Activated naive CD8-positive, alpha-beta T cell treated with anti-CD3 and anti-CD28 coated beads, Interleukin-2, amount 50 U/mL, for 24 hours (primary cell): ENCODE measurements around the gene MEI4.

Experiments used
- ATAC-seq: fragments of 150-1000 bp; cut with Tn5 transposase; one replicate; pipeline ENCODE4 v1.10.0; 2021
- DNase-seq: peaks from one replicate; pipeline ENCODE4 v3.0.0; 2021
- H3K27ac Mint-ChIP-seq: one replicate; pipeline ENCODE4 v1.8.0; 2021; ENCODE audit warnings: mild to moderate bottlenecking, mixed read lengths
- H3K27me3 Mint-ChIP-seq: one replicate; pipeline ENCODE4 v1.8.0; 2021; ENCODE audit warnings: mixed read lengths
- H3K36me3 Mint-ChIP-seq: one replicate; pipeline ENCODE4 v1.8.0; 2021; ENCODE audit warnings: low read depth, mixed read lengths
- H3K4me1 Mint-ChIP-seq: one replicate; pipeline ENCODE4 v1.8.0; 2021; ENCODE audit warnings: mixed read lengths
- H3K4me3 Mint-ChIP-seq: one replicate; pipeline ENCODE4 v1.8.0; 2021; ENCODE audit warnings: mild to moderate bottlenecking, moderate library complexity, mixed read lengths
- H3K9me3 Mint-ChIP-seq: one replicate; pipeline ENCODE4 v1.8.0; 2021; ENCODE audit warnings: mixed read lengths

The MEI4 gene

DNA sequence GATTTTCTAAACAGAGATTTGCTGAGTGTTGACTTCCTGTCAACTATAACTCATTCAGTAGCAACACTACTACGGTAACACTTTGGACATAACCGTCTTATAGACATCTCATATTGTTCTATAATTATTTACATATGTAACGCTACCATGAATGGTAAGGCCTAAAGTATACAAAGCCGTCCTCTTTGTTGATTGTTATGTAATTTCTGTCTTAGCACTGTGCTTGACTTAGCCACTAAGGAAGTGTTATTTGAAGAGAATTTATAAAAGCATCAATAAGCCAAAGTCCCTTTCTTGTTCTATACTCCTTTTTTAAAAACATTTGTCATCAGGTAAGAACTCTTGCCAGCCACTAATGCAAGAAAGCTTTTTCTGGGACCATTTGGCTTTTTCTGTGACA lies 240.6 kb downstream of the MEI4 start:
- H3K4me1 Mint-ChIP-seq, result no peaks in the 10 kb centered on the region
- no peaks in the 10 kb centered on the region for H3K36me3 Mint-ChIP-seq
- peaks cover 29% of the 10 kb centered on the region for H3K9me3 Mint-ChIP-seq

DNA sequence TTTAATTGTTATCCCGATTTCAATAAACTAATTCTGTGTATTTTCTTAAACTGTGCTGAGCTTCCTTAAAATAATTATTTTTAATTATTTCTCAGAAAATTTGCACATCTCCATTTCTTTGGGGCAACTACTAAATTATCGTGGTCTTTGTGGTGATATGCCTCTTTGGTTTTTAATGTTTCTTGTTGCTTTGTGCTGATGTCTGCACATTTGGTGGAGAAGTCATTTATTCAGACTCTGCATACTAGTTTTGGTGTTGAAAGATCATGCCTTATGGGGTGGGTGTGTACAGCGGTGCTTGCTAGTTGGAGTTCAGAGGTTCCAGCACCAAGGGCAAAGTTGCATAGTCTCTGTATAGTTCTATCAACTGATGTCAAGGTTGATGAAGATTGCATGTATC lies 253.2 kb downstream of the MEI4 start:
- Mint-ChIP-seq H3K36me3 (no peaks in the 10 kb centered on the region), H3K4me3 (no peak overlapping the region), H3K27ac (no peak overlapping the region), H3K27me3 (no peaks in the 10 kb centered on the region), H3K9me3 (peaks cover 25% of the 10 kb centered on the region), H3K4me1 (no peaks in the 10 kb centered on the region)
- DNase-seq (no peak), ATAC-seq (no peak)

More for the DNA sequence above, 240.6 kb downstream of the MEI4 start:
- H3K27me3 Mint-ChIP-seq, result no peaks in the 10 kb centered on the region
- no peak overlapping the region for H3K4me3 Mint-ChIP-seq
- ATAC-seq (no peak), DNase-seq (no peak)
- H3K27ac Mint-ChIP-seq, result no peak overlapping the region

DNA sequence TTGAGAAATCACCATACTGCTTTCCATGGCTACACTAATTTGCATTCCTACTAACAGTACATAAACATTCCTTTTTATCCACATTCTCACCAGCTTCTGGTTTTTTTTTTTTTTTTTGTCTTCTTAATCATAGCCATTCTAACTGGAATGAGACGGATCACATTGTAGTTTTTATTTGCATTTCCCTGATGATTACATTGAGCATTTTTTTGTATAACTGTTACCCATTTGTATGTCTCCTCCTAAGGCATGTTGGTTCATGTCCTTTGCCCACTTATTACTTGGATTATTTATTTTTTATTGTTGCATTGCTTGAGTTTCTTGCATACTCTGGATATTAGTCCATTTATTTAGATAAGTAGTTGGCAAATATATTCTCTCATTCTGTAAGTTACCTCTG lies 258.0 kb downstream of the MEI4 start:
- no peak overlapping the region for H3K4me3 Mint-ChIP-seq
- H3K4me1 Mint-ChIP-seq, result no peaks in the 10 kb centered on the region
- no peak overlapping the region for H3K27ac Mint-ChIP-seq
- no peaks in the 10 kb centered on the region for H3K27me3 Mint-ChIP-seq
- H3K36me3 Mint-ChIP-seq, result no peaks in the 10 kb centered on the region
- DNase-seq (no peak), ATAC-seq (no peak)
- peaks cover 33% of the 10 kb centered on the region for H3K9me3 Mint-ChIP-seq

DNA sequence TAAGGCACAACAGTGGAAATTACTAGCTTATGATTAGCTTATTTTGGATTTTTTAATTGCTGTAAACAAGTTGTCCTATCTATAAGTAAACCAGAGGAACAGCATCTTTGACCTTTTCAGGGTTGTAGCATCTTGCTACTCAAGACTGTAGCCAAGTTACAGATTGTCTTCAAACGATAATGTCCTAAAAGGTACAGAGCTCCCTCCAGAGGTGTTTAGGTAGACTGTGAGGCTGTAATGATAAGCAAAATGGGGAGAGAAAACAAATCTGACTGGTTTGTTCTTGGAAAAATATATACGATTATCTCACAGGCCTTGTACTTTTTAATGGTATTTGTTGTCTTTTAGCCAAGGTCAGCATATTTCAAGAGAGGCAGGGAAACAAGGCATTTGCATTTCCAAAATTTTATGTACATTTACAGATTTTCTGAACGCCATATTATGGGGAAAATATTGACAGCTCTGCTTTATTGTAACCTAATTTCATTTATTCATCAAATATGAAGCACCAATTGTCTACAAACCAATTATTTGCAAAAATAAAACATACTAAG lies 273.4 kb downstream of the MEI4 start:
- Mint-ChIP-seq H3K27me3 (no peaks in the 10 kb centered on the region), H3K36me3 (no peaks in the 10 kb centered on the region), H3K4me3 (no peak overlapping the region), H3K27ac (no peak overlapping the region), H3K4me1 (no peaks in the 10 kb centered on the region), H3K9me3 (no peaks in the 10 kb centered on the region)
- no peak for DNase-seq
- ATAC-seq, result no peak

DNA sequence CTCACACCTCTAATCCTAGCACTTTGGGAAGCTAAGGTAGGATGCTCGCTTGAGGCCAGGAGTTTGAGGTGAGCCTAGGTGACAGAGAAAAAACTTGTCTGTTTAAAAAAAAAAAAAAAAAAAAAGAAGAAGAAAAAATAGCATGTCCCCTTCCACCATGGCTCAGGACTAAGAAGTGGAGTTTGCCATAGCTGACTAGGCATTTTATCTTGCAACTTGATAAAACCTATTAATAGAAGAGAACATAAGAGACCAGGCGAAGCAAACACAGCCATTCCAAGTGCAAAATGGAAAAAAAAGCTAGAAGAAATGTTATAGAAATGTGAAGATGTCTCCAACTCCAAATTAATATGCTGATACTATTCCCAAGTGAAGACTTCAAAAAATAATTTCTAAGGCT lies 277.5 kb downstream of the MEI4 start:
- Mint-ChIP-seq H3K4me1 (no peaks in the 10 kb centered on the region), H3K27ac (no peak overlapping the region), H3K27me3 (no peaks in the 10 kb centered on the region), H3K9me3 (peaks cover 5% of the 10 kb centered on the region), H3K4me3 (no peak overlapping the region), H3K36me3 (no peaks in the 10 kb centered on the region)
- DNase-seq (no peak), ATAC-seq (no peak)

DNA sequence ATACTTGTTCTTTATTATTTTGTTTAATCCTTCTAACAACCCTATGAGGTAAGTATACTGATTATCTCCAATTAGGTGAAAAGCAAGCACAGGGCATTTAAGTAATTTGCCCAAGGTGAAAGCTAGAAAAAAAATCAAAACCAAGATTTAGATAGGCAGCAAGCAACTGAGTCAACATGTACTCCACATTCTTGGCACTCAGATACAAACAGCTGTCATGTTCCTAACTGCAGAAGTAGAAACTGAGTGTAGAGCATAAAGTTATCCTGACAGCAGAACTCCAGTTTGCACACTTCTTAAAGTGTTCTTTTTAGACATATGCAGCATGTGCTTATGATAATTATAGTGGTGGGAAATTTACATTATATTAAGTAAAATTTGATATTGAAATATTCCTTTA lies 278.1 kb downstream of the MEI4 start:
- Mint-ChIP-seq H3K36me3 (no peaks in the 10 kb centered on the region), H3K27me3 (no peaks in the 10 kb centered on the region), H3K4me3 (no peak overlapping the region), H3K9me3 (peaks cover 9% of the 10 kb centered on the region), H3K4me1 (no peaks in the 10 kb centered on the region), H3K27ac (no peak overlapping the region)
- ATAC-seq (no peak), DNase-seq (no peak)

DNA sequence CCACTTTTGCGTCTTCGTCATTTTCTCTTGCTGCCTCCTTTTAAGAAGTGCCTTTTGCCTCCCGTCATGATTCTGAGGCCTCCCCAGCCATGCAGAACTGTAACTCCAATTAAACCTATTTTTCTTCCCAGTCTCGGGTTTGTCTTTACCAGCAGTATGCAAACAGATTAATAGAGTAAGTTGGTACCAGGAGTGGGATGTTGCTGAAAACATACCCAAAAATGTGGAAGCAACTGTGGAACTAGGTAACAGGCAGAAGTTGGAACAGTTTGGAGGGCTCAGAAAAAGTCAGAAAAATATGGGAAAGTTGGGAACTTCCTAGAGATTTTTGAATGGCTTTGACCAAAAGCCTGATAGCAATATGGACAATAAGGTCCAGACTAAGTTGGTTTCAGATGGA lies 309.2 kb downstream of the MEI4 start:
- H3K27ac Mint-ChIP-seq, result no peak overlapping the region
- no peaks in the 10 kb centered on the region for H3K36me3 Mint-ChIP-seq
- DNase-seq (no peak), ATAC-seq (no peak)
- no peaks in the 10 kb centered on the region for H3K27me3 Mint-ChIP-seq
- no peaks in the 10 kb centered on the region for H3K4me1 Mint-ChIP-seq
- H3K4me3 Mint-ChIP-seq, result no peak overlapping the region
- H3K9me3 Mint-ChIP-seq, result peaks cover 28% of the 10 kb centered on the region

DNA sequence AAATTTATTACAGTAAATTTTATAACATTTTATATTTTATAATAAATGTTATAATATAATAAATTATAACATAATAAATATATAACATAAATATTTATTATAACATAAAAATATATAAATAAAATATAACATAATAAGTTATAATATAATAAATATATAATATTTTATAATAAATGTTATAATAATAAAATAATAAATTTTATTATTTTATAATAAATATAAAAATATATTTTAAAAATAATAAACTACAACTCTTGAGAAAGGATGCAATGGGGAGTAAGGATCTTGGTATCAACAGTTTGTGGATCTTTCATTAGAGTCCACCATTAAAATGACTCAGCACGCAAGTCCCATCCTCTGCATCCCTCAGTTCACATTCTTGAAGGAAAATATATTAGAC lies 312.6 kb downstream of the MEI4 start:
- Mint-ChIP-seq H3K36me3 (no peaks in the 10 kb centered on the region), H3K4me3 (no peak overlapping the region), H3K4me1 (no peaks in the 10 kb centered on the region), H3K27me3 (no peaks in the 10 kb centered on the region), H3K9me3 (peaks cover 25% of the 10 kb centered on the region), H3K27ac (no peak overlapping the region)
- no peak for ATAC-seq
- no peak for DNase-seq

DNA sequence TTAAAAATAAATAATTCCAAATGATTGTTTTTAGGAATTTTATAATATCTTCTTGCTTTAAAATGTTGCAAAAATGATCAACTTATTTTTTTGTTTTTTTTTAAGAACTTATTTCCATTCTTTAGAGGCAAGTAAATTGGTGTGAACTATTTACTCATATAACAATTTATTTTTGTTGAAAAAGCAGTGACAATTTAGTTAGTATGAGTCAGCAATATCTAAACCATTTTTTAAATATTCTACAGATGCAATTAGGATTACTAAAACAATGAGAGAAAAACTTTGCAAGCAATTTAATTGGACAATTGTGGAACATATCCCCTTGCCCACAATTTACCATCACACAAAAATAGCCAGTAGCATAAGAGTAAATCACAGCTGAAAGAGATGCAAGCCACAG lies 319.5 kb downstream of the MEI4 start:
- H3K27ac Mint-ChIP-seq, result no peak overlapping the region
- no peaks in the 10 kb centered on the region for H3K4me1 Mint-ChIP-seq
- peaks cover 8% of the 10 kb centered on the region for H3K9me3 Mint-ChIP-seq
- no peak overlapping the region for H3K4me3 Mint-ChIP-seq
- DNase-seq, result no peak
- H3K36me3 Mint-ChIP-seq, result no peaks in the 10 kb centered on the region
- no peaks in the 10 kb centered on the region for H3K27me3 Mint-ChIP-seq
- no peak for ATAC-seq
